Stimulated activated CD4-positive, alpha-beta T cell treated with anti-CD3 and anti-CD28 coated beads, Interleukin-15, amount 100 ng/mL, for 24 hours (primary cell): ENCODE measurements around the gene OR9Q1.

Experiments used
- DNase-seq: peaks from one replicate; pipeline ENCODE4 v3.0.0-alpha.2; 2020

The OR9Q1 gene

DNA sequence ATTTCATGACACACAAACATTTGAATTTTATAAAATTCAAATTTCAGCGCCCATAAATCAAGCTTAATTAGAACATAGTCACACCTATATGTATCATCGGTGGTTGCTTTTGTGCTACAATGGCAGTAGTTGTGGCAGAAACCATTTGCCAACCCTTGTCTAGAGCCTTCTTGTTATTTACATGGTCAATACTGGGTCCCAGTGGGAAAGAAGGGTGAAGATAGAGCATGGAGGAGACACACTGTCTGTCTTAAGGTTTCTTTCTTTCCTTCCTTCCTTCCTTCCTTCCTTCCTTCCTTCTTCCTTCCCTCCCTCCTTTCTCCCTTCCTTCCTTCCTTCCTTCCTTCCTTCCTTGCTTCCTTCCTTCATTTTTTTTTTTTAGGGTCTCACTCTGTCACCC is 10.8 kb downstream of the OR9Q1 start:
- DNase-seq: no peak

DNA sequence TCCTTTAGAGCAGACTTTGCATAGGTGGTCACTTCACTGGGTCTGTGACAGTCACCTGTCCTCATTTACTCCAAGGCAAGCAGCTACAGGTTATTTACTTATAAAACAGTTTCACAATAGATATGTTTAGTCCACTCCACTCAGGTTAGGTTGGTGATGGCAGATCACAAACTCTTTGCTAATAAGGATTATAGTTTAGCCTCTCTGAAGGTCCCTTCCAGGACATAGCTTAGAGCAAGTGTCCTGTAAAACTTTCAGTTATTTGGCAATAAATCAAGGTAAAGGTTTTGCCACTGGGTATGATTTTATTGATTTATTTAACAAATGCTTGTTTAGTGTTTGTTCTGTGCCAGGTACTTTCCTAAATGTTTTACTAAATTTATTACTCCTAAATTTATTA is 15.9 kb downstream of the OR9Q1 start:
- no peak for DNase-seq

DNA sequence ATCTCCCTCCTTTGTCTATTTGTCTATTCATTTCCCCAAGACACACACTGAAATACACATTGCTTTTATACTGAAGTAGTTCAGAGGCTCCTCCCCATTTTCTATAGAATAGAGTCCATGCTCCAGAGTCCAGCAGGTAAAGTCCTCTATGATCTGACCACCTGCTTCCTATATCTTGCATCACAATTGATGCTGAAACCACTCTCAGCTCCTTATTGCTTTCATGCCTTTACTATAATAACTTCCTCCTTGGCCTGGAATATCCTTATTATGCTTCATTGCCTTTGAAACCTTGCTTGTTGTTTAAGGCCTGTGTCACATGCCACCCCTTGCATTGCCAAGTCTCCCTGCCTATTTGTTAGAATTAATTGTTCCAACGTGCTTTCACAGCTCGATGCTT is 19.7 kb downstream of the OR9Q1 start:
- DNase-seq: no peak

DNA sequence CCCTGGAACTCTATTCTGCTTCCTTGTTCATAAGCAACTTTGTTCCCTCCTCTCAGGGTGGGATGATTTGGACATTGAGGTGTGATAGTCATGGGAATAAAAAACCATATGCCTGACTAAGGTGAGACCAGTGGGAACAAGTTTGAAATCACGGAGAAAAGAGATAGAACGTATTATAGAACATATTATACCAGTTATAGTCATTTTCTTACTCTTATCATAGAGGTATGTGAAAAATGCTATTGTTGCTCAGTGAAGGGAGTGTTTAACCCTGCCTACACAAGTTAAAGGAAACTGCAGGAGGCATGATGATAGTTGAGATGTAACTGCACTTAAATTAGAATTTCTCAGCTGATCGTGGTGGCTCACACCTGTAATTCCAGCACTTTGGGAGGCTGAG is 22.6 kb downstream of the OR9Q1 start:
- DNase-seq: no peak

DNA sequence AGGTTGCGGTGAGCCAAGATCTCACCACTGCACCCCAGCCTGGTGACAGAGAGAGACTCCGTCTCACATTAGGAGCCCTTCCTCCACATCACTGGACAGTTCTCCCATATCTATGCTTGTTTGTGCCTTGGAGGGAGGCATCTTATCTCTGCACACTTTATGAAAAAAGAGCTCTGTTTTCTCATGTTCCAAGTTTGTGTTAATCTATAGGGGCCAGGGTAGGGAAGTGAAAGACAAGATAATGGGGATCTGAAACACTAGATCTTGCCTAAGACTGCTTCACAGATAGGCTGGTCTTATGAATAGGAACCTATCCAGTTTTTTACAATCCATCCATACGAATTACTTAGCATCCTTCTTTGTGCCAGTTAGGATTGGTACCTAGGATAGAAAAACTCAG is 24.1 kb downstream of the OR9Q1 start:
- no peak for DNase-seq

DNA sequence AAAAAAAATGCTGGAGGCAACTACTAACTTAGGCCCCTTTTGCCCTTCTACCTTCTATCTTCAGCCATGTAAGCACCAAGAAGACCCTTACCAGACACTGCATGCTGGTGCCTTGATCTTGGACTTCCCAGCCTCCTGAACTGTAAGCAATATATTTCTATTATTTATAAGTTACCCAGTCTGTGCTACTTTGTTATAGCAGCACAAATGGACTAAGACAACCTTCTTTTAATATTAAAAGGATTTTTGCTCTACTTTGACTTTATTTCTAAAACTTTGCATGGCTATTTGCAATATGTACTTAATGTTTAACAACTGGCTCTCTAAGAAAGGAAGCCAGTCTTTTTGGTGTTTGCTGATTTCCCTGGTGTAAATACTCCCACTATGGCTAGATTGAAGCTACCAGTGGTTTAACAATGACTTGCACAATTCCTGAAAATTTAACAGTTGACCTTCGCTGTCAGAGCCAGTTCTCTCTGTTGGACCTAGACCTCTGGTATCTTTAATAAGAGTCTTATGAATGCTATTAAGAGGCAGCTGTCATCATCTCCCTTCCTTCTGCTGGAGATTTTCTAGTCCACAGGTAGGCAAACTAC is 32.2 kb downstream of the OR9Q1 start:
- DNase-seq: no peak

DNA sequence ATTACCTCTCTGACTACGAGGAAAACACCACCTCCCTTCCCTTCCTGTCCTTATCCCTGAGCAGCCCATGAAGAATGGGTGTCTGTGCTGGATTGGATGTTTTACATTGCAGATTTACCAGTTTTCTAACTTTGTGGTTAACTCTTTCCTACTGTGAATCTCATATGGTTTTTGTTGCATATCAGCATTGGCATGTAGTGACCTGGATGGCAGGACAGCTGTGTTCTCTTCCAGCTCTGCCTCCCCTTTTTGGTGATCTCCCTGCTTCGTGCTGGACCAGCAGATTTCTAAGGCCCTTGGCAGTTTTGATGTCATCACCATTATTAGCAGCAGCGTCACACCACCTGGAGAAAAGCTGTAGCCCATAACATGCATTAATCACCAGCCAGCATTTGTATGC is 33.8 kb downstream of the OR9Q1 start:
- DNase-seq: no peak

DNA sequence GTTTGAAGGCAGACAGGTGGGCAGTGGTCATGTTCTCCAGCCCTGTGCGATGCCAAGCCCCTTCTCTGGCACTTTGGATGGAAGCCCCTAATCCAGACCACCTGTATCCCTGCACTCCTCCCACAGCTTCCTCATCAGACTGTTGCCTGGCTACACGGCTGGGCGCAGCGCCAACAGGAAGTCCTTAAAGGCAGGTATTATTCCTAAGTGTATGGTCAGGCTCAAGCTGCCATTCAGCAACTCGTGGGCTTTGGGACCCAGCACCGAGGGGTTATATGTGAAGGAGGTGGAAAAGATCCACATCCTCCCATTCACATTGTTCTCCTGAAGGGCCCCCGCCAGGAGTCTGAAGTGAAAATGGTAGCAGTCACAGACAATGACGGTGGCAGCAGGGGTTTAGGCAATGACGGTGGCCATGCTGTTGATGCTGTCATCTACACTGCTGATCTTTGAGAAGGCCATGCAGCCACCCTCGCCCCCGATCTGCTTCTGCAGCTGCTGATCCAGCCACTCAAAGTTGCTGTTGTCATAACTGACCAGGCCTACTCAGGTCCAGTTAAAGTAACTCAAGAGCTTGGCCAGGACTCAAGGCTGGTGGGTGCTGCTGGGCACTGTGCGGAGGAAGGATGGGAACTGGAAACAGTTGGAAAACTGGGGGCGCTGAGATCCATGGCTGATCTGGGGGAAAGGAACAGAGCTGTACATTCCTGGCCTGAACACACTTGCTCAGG is 34.8 kb downstream of the OR9Q1 start:
- DNase-seq: no peak

DNA sequence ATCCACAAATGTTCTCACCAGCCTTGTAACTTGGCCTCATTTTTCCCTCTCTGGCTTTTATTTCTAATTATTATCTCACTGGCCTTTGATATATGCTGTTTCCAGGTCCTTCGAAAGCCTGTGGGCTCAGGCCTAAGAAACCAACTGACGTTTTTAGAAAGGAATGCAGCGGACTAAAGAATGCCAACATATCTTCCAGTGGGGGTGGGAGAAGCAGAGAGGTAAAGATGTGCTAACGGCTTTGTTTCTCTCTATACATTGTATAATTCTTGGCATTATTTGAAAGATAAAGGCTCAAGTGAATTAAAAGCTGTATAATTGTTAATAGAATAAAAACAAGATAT is 35.3 kb downstream of the OR9Q1 start:
- DNase-seq: no peak

DNA sequence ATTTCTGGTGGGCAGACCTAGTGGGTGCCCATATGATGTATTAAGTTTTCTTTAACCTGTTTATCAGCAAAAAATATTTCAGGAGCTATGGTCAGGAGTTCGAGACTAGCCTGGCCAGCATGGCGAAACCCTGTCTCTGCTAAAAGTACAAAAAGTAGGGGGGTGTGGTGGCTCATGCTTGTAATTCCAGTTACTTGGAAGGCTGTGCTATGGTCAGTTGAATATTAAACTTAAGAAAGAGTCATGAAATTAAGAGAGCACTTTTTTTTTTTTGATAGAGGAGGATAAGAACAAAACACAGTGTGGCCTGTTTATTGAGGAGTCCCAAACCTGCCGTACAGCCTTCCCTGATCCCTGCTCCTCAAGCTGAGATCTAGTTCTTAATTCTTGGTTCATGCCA is 36.9 kb downstream of the OR9Q1 start:
- no peak for DNase-seq

DNA sequence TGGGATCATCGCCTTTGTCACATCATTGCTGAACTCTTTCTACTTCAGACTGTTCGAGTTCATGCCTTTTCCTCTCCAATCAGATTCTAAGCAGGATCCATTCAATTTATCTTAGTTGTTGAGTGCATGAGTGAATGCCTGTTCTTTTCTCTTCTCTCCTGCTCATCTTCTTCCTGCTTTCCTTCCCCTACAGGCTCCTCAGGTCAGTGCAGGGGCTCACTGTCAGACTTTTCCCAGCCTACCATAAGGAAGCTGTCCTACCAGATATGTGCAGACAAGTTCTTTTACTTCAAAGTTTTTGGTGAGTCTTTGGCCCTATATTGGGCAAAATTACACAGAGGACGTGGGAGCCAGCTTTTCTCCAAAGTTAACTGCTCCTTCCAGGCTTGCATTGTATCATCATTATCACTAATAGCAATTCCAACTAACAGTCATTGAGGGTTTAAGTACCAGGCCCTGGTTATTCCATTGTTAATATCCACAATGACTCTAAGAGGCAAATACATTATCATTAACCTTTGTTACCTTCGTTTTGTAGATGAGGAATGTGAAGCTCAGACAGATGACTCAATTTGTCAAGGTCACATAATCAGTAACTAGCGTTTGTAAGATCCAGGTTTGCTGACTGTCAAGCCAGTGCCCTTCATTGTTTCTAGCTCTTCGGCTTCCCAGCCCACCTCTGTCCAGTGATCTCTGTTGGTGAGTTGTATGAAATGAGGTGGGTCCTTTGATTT is 37.4 kb downstream of the OR9Q1 start:
- DNase-seq: no peak

DNA sequence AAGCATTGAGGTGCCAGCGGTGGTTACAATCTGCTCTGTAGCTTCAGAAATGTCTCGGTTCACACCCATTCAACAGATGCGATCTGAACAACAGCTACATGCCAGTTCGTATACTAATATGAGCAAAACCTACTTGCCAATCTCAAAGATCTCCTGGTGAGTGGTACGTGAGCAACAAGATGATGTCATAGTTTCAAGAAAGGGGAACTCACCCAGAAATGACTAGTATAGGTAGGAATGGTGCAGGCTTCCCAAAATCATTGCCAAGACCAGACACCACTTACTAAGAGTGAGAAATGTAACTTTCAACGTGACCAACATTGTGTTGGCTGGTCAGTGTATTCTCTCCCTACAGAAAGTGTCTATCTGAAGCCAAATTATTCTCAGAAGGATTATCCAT is 38.1 kb downstream of the OR9Q1 start:
- DNase-seq: no peak

DNA sequence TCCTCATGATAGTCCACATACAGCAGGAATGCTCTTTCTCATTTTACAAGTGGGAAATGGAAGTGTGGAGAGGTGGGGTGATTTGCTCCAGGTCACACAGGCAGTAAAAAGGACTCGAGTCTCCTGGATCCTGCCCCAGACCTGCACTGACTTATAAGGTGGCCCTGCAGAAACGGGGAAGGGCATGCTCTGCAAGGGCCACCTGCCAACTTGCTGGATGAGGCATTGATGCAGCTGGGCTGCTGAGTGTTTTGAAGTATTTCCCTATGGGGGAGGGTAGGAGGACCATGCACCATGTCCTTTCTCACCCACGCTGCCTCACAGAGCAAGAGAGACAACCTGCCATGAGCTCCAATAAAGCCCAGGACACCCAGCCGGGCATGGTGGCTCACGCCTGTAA is 44.0 kb downstream of the OR9Q1 start:
- no peak for DNase-seq

DNA sequence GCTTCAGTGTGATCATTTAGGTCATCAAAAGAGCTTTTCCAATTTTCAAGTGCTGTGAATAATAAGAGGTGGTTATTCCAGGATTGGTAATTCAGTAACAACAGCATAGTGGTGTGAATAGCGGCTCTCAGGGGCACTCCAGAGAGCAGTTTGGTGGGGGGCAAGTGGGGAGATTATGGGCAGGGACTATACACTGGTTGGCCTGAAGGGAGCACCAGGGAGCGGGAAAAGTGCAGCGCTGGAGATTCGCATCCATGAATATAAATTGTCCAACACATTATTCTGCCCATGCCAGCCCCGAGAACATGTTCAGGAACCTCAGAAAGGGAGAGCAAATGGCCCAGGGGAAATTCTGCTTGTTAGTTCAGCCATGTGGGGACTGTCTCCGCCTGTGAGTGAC is 45.0 kb downstream of the OR9Q1 start:
- DNase-seq: no peak

DNA sequence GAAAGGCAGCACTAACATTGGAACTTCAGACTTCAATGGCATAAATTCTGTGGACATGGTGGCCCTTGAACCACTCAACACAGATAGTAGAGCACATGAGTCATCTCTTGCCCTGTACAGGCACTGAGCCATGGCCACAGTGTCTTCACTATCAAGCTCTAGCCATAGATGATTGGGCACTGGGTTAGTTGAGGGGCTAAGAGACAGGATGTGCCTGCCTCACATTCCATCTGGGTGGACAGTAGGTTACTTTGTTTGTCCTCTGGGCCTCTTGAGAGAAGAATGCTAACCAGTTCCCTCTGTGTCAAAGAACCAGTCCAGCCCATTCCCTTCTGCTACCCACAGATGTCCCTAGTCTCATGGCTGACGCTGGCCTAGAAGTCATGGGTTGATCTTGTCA is 46.9 kb downstream of the OR9Q1 start:
- no peak for DNase-seq

DNA sequence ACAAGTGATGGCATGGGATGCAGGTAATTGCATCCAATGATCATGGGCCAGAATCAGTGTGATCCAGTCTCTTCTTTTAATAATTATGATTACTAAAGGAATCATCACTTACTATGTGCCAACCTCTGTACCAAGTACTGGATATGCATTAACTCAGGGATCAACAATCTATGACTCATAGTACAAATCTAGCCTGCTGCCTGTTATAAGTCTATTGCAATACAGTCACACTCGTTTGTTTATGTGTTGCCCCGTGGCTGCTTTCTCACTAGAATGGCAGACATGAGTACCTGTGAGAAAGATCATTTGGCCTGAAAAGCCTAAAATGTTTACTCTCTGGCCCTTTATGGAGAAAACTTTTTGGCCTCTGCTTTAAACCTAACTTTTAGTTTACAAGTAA is 52.1 kb downstream of the OR9Q1 start:
- no peak for DNase-seq

DNA sequence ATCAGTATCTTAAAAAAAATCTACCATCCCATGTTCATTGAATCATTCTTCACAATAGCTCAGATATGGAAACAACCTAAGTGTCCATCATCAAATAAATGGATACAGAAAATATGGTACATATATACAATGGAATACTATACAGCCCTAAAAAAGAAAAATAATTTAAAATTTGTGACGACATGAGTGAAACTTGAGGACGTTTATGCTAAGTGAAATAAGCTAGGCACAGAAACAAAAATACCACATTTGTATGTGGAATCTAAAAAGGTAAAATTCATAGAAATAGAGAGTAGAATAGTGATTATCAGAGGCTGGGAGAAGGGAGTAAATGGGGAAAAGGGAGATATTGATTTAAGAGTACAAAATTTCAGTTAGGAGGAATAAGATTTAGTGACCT is 62.8 kb downstream of the OR9Q1 start:
- no peak for DNase-seq

DNA sequence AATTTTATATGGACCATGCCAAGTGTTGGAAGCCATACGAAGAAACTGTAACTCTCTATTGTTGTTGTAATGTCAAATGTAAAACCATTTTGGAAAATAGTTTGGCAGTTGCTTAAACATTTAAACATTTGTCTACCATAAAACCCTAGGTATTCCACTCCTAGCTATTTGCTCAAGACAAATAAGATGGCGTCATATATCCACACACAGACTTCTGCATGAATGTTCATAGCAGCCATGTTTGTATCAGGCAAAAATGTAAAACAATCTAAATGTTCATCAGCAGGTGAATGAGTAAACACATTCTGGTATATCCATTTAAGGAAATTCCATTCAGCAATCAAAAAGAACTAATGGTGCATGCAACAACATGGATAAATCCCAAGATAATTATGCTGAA is 73.8 kb downstream of the OR9Q1 start:
- DNase-seq: no peak

DNA sequence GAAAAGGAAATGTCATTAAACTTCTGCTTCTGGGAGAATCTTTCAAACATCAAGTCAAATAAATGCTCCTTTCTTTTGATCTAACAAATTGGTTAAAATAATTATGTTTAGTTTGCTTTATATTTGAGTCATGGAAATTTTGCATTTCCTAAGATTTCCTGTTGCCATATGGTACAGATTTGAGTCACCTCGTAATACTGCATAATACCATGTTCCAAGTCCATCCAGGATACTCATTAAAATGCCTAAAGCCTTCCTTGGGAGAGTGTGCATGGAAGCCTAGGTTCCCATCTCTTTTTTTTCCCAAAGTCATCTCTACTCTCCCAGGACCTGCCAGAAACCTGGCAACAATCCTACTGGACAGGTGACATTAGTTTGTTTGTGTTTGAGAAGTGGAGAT is 97.4 kb downstream of the OR9Q1 start:
- DNase-seq: no peak

DNA sequence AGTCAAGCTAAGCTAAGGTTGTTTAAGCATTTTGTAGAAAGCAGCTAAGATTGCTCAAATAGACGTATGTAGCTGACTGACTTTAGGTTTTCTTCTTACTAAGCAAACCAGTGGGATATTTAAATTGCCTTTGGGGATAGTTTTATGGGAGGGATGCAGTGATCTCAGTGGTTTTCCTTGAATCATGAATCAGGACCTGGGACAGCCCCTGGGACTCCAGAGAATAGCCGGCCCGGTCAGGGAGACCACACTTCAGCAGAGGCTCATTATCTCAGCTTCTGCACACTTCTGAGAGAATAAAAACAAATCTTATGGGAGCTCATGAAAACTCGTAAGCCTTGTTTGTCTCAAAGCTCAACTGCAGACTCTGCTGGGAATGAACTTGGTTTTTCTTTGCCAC is 101.8 kb downstream of the OR9Q1 start, which contains the start of gene OR9I1:
OR9I1 (minus strand) TSS at position 62 of the 400 bp plus-strand sequence. CDS start 6,086 bp downstream, outside the sequence.
- no peak for DNase-seq

DNA sequence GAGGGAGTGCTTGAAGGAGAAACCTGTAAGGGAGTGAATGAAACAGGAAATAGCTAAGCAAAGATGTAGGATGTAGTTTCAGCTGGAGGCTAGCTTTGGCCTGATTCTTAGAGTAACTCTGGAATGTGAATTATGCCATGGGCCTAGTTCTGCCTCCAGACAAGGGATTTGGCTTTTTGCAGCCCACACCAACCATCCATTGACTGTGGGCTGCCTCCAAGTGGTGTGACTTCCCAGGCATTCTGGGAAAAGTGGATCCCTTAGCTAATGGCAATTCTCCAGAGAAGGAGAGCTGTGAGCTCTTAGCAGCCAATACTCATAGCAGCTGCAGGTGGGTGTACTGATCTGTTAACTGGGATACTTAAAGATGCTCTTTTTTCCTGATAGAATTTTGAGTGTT is 103.7 kb downstream of the OR9Q1 start:
- no peak for DNase-seq

DNA sequence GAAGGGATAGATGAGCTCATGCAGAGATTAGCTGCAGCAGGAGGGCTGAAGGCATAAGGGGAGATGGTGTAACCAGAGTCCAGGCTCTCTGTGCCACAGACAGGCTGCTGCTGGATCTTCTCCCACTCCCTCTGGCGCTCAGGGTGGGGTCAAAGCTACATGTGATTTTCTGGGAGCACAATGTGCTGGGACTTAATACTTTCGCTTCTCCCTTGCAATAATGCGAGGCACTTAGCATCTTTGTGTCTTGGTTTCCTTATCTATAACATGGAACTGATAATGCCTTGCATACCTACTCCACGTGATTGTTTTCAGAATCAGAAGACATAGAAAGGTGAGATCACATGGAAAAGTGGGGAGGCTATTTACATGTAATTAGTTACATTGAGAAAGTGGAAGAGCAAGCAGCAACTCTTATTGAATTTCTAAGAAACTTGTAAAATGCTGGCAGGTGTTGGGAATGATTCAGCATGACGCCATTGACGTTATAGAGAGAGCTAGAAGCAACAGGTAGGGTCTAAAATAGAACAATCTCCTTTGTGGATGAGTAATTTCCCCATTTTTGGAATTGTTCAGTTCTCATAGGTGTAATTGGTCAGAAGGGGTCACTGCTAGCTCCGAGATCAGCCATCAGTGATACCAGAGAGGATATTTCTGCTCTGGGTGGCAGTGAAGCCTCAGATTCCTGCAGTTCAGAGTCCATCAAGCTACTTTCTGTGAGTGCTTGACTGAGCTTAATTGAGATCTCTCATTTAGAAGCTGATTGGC is 109.8 kb downstream of the OR9Q1 start:
- no peak for DNase-seq

DNA sequence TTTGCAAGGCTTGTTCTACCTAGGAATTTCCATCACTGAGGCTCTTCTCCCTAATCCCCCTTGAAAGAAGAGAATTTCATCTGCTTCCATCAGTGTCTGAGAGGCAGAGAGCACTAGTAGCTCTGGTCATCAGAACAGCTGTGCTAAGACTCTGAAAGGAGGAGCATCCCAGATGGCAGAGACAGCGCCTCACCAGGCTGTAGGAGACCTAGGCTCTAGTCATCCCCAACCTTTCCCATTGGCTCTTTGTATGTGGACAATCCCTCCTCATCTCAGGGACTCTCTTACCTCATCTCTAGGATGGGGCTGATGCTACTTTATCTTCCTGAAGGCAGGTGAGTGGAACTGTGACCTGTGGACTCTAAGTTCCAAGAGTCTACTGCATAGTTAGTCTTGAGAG is 110.5 kb downstream of the OR9Q1 start:
- no peak for DNase-seq

DNA sequence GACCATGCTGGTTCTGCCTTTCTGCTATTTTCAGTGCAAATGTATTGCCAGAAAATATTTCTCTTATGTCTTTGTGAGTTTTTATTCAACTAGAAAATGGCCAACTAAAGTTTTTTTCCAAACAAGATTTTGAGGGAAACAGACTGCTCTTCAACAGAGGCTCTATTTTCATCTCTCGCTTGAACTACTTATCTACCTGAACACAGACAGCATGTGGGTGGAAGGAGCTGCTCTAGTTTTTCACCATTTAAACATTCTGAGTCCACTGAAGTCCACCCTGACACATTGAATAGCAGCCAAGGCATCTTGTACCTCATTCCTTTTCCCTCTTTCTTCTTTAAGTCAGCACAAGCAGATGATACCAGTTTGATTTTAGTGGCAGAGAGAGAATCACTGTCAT is 111.5 kb downstream of the OR9Q1 start:
- DNase-seq: no peak
